NCI-H1105 treated with DMSO at 0.1 percent for 48 hours (cell line): Measurements from ENCODE around the gene CRTAP.
"Not testable (repeated sequence)": the region's sequence is repeated elsewhere in the genome, so short reads cannot be mapped to it uniquely, and the experiment has no call there.

Source experiments
- DNase-seq: peaks from one replicate; lab custom pipeline; 2025; lab: John Stamatoyannopoulos, UW

Gene CRTAP

DNA sequence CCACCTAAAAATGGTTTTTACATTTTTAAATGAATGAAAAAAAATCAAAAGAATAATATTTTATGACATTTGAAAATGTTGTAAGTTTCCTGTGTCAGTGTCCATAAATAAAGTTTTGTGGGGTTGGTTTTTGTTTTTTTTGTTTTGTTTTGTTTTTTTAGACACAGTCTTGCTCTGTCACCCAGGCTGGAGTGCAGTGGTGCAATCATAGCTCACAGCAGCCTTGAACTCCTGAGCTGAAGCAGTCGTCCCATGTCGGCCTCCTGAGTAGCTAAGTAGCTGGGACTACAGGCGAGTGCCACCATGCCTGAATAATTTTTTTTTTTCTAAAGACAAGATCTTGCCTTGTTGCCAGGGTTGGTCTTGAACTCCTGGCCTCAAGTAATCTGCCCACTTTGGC is 14.1 kb upstream of the CRTAP start:
- DNase-seq: no peak

DNA sequence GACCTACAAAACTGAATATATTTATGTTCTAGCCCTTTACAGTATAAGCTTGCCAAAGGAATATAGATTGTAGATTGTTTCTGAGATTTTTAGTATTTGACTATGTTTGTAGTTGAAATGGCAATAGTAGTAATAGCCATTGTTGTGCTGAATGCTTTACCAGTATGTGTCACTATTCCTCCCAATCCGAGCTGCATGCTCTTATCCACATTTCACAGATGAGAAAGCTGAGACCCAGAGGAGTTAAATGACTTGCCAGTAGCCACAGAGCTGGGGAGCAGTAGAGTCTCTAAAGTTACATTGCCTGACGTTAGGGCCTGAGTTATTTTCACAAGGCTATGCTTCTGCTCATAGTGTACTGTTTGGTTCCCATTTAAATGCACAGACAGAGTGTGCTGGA is 13.6 kb upstream of the CRTAP start:
- no peak for DNase-seq

DNA sequence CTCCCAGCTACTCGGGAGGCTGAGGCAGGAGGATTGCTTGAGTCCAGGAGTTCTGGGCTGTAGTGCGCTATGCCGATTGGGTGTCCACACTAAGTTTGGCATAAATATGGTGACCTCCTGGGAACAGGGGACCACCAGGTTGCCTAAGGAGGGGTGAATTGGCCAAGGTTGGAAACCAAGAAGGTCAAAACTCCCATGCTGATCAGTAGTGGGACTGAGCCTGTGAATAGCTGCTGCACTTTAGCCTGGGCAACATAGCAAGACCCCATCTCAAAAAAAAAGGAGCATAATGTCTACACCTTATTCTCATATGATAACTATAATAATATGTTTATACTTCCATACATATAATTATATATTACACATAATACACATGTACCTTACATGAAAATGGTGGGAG is 10.8 kb upstream of the CRTAP start:
- no peak for DNase-seq

DNA sequence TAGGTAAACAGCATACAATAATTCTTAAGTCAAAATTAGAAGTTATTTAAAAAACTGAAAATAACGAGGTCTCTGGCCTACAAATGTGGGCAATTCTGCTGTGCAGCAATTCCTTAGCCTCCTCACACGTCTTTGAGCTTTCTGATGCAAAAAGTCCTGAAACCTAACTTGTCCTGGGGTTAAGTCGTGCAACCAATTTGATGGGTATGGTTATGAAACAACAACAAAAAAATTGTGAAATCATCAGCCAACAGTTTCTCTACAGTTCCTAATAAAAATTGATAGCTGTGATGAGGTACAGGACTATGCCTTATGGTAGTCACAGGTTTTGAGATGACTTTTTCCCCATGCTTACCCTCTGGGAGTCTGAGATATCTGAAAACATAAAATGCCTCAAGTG is 10.3 kb upstream of the CRTAP start:
- no peak for DNase-seq

DNA sequence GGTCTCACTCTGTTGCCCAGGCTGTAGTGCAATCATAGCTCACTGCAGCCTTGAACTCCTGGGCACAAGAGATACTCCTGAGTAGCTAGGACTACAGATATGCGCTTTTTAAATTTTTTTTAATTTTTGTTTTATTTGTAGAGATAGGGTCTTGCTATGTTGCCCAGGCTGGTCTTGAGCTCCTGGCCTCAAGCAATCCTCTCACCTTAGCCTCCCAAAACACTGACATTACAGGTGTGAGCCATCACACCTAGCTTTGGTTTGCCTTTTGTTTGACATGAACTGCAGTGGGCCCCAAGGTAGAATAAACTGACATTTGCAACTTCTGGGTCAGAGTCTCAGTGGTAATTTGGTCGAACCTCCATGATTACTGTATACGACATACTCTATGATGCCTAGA is 9.0 kb upstream of the CRTAP start:
- DNase-seq: no peak

DNA sequence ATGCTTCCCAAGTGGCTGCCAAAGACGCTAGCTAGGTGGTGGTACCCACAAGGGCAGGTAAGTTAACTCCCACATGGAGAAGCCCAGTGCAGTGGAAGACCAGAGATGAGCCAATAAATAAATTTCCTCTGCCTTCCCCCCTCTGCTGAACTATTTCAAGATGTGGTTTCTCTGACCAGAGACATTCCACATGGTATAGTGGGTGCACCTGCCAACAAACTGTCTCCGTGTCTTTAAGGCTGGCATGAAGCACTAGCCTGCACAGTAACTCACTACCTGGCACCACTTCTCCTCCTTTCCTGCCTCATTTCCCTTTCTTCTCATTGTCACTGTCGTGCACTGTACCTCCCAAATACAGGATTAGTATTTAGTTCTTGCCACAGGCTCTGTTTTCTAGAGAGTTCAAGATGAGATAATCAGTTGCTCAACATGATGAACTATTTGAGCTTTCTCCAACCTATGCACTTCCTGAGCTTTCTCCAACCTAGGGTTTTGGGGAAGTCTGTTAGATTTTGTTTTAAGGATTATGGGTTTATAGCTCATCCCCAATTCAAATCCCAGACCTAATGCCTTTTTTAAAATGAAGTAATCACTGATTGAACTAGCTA is 8.4 kb upstream of the CRTAP start:
- no peak for DNase-seq

DNA sequence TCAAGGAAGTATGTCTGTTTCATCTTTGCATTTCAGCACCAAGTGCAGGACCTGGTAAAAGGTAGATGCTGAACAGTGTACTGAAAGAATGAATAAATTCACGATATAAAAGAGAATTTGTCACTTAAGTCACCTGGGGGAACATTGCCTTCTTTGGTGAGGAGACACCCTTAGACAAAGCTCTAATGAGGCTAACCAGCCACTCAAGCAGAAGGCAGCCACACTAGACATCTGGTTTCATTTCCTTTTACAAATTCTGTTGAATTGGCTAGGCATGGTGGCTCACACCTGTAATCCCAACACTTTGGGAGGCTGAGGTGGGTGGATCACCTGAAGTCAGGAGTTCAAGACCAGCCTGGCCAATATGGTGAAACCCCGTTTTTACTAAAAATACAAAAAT is 7.0 kb upstream of the CRTAP start:
- not testable (repeated sequence) for DNase-seq

DNA sequence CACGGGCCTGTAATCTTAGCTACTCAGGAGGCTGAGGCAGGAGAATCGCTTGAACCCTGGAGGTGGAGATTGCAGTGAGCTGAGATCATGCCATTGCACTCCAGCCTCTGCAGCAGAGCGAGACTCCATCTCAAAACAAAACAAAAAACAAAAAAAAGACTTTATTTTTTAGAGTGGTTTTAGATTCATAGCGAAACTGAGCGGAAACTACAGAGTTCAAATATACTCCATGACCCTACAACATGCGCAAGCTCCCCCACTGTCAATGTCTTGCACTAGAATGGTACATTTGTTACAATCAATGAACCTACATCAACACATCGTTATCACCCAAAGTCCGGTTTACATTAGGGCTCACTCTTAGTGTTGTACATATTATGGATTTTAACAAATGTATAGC is 2.2 kb upstream of the CRTAP start:
- DNase-seq: no peak

DNA sequence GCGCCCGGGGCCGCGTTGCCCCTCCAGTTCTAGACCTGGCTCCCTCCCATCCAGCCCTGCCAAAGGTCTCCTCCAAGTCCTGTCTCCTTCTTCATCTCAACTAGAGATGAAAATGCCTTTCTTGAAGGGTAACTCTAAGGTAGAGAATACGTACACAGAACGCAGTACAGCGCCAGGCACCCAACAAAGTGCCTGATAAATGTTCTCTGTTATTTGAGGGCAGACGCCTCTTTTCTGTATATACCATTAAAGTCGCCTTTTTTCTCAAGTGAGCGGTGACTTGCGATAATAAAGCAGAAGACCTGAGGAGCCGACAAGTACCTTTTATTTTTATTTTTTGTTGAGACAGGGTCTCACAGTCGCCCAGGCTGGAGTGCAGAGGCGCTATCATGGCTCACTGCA is 809 bp downstream of the CRTAP start:
- no peak for DNase-seq

DNA sequence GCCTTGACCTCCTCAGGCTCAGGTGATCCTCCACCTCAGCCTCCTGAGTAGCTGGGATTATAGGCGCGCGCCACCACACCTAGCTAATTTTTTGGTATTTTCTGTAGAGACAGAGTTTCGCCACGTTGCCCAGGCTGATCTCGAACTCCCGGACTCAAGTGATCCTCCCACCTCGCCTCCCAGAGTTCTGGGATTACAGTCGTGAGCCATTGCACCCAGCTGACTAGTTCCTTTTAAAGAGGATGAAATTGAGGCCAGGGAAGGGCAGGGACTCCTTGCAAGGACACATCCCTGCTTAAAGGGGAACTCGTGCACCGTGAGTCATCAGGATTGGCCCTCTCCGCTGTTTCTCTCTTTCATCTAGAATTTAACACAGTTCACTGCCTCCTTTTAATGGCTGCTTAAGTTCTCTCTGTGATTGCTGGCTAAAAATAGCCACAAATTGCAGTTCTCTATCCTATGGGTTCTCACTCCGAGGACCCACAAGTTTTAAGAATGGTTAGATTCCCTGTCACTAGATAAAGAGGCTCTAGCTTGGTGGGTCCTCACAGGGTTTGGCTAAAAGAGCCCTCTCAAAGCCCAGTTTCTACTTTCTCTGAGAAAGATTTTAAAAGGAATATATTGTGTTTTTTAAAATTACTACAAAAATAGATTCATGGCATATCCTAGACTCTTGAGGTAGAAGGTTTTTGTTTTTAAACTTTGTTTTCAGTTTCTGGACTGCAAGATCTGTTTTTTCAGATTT is 1.4 kb downstream of the CRTAP start:
- DNase-seq: no peak

DNA sequence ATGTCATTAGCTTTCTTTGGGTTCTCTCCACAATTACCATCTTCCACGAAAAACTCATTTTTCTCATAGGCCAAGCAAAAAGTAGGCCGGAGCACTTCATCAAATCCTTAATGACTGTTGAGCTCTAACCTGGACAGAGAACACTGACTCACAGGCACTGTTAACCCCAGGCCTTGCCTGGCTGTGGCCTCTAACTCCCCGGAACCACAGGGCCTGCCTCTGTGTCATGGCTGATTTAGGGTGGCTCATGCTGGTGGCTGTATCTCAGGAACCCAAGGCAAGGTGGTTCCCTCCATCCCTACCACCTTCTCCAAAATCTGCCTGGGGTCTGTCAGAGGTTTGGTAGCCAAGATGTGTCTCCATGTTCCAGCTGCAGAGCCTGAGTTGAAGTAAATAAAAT is 3.6 kb downstream of the CRTAP start:
- no peak for DNase-seq

DNA sequence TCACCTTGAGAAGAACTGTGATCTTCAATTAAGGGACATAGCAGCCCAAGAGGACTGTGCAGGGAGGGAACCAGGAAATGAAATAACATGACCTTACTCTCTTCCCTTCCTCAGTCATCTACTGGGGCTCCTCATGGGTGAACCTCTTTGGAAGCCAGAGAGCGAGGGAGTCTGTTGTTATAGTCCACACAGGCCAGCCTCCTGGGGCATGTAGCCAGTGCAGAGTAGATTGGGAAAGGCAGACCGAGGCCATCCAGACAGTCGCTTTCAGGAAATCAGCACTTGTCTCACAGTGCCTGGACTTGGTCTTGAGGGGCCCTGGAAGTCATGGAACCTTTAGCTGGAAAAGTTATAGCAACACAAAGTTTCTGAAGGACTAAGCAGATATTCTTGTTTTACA is 6.1 kb downstream of the CRTAP start:
- DNase-seq: no peak

DNA sequence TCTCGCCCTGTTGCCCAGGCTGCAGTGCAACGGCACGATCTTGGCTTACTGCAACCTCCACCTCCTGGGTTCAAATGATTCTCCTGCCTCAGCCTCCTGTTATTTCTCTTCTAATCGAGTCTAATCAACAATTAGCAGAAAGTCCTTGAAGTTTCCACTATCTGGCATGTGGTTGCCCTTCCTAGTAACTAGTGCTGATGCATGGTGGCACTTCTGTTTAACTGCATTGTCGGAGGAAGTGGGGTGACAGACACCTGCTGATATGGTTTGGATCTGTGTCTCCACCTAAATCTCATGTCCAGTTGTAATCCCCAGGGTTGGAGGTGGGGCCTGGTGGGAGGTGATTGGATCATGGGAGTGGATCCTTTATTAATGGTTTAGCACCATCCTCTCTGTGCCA is 9.2 kb downstream of the CRTAP start:
- no peak for DNase-seq

DNA sequence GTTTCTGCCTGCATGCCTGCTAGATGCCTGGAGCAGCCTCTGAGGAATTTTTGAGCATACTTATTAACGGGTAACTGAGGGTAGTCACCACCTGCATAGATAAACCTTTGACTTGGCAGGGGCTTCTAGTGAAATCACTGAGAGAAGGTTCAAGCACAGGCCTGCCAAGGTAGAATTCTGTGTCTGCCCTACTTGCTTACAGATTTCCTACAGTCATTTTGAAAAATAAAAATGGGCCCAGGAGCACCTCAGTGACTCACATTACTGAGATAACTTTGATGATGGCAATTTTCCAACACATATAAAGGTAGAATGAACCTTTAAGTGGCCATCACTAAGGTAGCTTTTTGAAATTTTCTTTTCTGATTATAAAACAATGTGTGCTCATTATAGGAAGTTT is 10.8 kb downstream of the CRTAP start:
- no peak for DNase-seq

DNA sequence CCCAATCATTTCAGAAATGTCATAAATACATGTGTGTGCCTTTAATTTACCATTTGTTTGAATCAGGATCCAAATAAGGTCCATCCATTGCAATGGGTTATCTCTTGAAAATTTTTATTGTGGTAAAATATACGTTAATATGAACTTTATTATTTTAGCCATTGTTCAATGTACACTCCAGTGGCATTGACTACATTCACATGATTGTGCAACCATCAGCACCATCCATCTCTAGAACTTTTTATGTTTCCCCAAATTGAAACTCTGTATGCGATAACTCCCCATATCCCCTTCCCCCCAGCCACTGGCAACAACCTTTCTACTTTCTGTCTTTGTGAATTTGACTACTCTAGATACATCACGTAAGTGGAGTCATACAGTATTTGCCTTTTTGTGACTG is 12.0 kb downstream of the CRTAP start:
- no peak for DNase-seq

DNA sequence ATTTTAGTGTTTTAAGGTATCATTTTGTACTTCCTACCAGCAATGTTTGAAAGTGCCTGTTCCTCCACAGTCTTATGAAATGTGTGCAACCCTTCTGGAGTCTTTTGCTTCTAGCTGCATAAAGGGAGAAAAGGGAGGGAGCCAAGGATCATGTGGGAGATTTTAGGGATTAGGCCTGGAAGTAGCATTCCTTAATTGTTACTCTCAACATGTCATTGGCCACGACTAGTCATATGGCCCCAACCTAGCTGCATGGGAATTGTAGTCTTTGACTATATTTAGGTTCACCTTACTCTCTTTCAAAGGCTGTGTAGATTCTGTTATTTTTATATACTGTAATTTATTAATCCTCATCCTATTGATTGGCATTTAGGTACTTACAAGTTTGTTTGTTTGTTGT is 14.9 kb downstream of the CRTAP start:
- no peak for DNase-seq

DNA sequence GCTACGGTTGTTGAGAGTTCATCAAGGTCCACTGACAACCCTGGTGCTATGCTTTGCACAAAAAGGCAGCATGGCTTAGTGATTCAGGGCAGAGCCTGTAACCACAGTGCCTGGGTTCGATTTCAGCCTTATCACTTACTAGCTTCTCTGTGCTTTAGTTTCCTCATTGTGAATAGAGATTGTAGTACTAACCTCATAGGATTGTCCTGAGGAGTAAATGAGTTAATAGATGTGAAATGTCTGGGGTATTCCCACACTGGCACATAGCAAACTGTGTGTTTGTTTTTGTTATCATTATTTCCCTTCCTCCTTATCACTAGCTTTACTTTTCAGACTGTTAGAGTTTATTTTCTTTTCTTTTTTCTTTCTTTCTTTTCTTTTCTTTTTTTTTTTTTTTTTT is 16.3 kb downstream of the CRTAP start:
- DNase-seq: no peak

DNA sequence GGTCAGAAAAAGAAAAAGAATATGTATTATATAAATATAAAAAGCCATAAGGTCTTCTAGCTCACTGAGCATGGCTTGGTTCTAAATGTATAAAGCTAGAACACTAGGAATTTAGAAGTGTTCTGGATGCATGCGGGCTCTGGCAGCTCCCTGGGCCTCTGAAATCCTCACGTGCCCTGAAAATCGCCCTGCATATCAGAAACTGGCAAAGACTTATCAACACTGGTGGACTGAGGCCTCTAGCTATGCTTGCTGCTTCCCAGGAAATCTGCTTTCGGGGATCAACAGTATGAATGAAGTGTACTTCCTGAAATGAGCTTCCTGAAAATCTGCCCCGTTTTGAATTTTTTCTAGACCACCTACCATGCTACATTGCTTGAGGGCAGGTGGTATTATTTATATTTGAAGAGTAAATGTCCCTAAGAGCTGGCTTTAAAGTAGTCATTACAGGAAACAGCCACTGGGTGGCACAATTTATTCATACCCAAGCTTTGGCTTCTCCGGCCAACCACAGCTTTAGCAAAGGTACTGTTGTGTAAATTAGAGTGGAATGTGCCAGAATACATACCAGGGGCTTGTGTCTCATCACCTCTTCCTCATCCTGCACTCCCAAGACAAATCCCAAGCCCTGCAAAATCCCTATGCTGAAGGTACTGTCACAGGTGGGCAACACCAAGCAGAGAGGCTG is 17.7 kb downstream of the CRTAP start:
- peak; percentile 47 for DNase-seq

DNA sequence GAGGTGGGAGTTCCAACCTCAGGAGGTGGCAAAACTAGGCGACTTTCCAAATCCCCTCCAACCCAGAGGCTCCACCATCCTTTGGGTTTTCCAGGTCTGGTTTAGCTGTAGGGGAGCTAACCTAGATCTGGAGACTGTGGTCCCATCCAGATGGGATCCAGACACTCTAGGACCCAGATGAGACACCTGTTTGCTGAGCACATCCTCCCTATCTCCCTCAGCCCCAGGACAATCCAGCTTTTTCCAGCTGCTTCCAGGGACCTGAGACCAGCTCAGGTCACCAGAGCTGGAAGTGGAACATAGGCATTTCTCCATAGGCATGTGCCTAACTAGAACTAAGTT is 18.2 kb downstream of the CRTAP start:
- DNase-seq: no peak

DNA sequence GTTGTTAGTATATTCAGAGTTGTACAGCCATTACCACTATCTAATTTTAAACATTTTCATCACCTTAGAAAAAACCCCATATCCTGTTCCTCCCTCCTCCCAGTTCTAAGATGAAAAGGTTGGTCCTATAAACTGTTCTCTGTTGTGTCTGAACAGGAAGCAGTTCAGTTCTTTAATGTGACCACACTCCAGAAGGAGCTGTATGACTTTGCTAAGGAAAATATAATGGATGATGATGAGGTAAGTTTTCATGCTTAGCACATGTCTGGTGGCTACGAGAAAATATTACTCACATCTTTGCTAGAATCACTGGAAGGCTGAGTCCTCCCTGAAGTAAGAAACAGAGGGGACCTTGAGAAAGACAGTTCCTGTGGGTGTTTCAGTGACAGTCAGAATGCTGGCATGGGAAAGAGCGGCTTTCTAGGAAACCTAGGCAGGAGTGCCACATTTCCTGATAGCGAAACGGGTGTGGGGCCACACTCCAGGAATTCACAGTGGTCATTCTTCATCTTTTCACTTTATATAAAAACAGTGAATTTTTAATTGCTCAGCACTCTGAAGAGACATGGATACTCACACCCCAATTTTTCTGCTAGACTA is 20.3 kb downstream of the CRTAP start:
- no peak for DNase-seq

DNA sequence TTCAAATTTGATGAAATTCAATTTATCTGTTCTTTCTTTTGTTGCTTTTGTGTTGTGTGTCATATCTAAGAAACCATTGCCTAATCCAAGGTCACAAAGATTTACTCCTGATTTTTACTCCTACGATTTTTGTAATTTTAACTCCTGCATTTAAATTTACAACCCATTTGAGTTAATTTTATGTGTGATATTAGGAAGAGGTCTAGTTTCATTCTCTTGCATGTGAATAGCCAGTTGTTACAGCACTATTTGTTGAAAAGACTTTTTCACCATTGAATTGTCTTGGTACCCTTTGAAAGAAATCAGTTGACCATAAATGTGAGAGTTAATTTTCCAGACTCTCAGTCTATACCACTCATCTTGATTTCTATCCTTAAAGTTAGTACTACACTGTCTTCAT is 23.9 kb downstream of the CRTAP start:
- DNase-seq: no peak

DNA sequence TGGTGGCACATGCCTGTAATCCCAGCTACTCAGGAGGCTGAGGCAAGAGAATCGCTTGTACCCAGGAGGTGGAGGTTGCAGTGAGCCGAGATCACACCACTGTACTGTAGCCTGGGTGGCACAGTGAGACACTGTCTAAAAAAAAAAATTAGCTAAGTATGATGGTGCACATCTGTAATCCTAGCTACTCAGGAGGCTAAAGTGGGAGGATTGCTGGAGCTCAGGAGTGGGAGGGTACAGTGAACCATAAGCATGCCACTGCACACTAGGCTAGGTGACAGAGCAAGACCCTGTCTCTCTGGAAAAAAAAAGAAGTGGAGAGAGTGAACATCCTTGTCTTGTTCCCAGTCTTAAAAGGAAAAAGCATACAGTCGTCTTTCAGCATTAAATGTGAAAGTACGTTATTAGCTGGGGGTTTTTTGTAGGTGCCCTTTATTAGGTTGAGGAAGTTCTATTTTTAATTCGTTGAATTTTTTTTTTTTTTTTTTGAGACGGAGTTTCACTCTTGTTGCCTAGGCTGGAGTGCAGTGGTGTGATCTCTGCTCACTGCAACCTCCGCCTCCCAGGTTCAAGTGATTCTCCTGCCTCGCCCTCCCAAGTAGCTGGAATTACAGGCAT is 25.3 kb downstream of the CRTAP start:
- not testable (repeated sequence) for DNase-seq

DNA sequence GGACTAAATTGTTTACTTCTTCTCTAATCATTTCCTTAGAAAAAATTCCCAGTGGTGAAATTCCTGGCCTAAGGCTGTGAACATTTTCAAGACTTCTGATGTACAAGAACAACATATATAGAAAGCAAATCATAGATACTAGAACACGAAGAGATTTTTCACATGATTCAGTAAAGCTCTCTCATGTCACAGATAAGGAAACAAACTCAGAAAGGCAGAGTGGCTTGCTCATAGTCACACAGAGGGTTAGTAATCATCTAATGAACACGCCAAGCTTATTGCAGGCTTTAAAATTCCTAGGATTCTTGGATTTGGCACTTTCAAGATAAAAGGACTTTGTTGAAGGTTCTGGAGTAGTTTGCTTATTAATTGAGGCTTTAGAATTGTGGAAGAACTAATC is 26.2 kb downstream of the CRTAP start:
- no peak for DNase-seq
